Keratinocyte (primary cell): ENCODE results near the gene KLHDC3.

Experiments used
- EZH2 ChIP-seq: IDR thresholded peaks from one replicate; pipeline ENCODE4 v1.6.1; 2012; ENCODE audit warnings: inconsistent platforms, mild to moderate bottlenecking, low read length, moderate library complexity
- TF ChIP-seq, protein P1 (sequence below), 3 experiments: IDR thresholded peaks in 1 of 3; conservative IDR thresholded peaks in 1 of 3; optimal IDR thresholded peaks in 1 of 3; 2 replicates in 2 of 3; 3 replicates in 1 of 3; pipeline versions ENCODE3 to v1.5.1; 2011; ENCODE audit warnings: low read length in 3 of 3, mild to moderate bottlenecking in 3 of 3, moderate library complexity in 2 of 3, control low read depth in 1 of 3, inconsistent platforms in 1 of 3; ENCODE audit not compliant: insufficient read depth in 2 of 3; ENCODE audit errors: extremely low read depth in 1 of 3

DNA sequence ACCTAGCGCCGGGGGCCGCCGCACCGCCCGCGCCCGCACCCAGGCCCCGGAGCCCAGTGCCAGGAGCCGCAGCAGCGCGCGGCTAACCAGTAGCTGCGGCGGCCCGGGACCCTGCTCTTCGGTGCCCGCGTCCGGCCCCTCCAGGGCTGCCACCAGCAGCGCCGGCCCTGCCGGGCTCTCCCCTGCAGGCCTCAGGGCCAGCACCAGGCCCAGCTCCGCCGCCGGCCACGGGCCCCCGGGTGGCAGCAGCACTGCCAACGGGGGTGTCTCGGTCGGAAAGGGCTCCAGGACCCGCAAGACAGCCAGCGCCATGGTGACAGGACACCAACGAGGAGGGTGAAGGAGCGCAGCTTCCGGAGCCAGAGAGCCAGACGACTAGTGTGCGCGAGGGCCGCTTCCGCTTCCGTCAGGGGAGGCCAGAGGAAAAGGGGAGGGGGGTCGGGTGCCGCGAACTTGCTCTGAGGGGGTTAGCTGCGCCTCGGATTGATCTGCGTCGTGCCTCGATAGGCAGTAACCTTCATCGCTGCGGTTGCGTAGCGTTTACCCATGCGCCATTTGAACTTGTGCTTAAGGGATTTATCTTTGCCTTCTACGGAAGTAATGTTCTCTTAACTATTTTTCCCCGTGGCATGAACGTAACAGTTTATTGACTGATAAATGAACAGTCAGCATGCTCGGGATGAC, 35.1 kb upstream of the KLHDC3 start, which contains the start of gene PEX6:
- TF ChIP-seq EZH2: no peak
- TF ChIP-seq, protein P1, sequence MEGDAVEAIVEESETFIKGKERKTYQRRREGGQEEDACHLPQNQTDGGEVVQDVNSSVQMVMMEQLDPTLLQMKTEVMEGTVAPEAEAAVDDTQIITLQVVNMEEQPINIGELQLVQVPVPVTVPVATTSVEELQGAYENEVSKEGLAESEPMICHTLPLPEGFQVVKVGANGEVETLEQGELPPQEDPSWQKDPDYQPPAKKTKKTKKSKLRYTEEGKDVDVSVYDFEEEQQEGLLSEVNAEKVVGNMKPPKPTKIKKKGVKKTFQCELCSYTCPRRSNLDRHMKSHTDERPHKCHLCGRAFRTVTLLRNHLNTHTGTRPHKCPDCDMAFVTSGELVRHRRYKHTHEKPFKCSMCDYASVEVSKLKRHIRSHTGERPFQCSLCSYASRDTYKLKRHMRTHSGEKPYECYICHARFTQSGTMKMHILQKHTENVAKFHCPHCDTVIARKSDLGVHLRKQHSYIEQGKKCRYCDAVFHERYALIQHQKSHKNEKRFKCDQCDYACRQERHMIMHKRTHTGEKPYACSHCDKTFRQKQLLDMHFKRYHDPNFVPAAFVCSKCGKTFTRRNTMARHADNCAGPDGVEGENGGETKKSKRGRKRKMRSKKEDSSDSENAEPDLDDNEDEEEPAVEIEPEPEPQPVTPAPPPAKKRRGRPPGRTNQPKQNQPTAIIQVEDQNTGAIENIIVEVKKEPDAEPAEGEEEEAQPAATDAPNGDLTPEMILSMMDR (optimal IDR thresholded peaks at IDR 0.05 in 1 of 3, IDR thresholded peaks at IDR 0.05 in 1 of 3, conservative IDR thresholded peaks at IDR 0.05 in 1 of 3; ENCODE audit: extremely low read depth in 1 of 3, insufficient read depth in 2 of 3, low read length in 3 of 3): peak in 1 of 3 experiments; percentile 1
